NK-92 (cell line): ENCODE results near the gene GPHN.
"Not testable (repeated sequence)": the region's sequence is repeated elsewhere in the genome, so short reads cannot be mapped to it uniquely, and the experiment has no call there.

Experiments
- DNase-seq: peaks from one replicate; lab custom pipeline; 2025; ENCODE audit not compliant: unreplicated experiment; lab: John Stamatoyannopoulos, UW

Gene GPHN

DNA sequence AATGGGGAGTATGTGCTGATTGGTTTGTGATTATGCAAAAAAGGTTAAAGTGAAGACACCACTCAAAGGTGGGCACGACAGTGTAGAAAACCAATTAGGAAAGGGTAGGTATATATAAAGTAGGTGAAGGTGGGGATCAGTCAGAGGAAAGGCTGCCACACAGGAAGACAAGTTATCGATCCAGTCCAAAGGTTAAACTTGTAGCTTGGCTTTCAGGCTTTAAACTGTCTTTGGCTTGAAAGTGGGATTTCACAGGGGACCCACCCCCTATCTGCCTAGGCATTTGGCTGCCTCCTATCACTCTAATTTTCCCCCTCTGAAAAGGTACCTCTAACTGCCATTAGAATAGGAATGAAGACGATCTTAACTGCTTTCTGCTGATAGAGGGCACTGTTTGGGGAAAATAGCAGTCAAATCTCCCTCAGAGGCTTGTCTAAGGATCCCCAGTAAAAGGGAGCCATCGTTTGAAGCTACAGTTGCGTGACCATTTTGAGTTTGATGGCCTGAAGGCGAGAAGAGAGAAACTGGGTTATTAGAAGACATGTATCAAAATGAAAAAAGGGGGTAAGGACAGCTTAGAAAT, 250.2 kb downstream of the GPHN start:
- DNase-seq, result no peak

DNA sequence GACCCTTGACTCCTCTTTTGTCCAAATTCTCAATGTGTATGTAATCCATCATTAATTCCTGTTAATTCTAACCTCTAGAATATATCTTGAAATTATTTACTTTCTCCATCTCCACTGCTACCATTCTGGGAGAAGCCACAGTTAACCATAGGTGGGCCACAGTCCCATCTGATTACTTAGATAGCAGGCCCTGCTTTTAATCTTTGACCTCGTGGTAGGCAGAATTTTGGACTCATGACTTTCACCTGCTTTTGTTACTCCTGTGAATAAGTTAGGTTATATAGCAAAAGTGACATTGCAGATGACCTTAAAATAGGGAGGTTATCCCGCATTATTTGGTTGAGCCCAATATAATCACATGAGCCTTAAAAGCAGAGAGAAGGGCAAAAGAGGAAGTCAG, 264.2 kb downstream of the GPHN start:
- no peak for DNase-seq

DNA sequence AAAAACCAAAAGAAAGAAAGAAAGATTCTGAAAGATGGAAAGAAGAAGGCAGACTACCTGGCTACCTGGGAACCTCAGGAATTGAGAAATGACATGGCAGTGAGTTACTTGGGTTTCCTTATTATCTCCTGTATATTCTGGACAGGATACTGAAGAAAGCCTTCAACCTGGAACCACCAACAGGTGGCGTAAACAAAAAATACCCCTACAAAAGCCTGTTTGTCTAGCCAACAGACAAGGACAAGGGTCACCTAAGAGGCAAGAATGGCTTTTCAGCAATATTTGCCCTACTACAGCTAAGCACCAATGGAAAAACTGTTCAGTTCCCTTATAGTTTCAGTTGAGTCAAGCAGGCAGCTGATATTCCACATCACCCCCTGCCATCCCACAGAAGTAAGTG, 274.9 kb downstream of the GPHN start:
- DNase-seq, result no peak

DNA sequence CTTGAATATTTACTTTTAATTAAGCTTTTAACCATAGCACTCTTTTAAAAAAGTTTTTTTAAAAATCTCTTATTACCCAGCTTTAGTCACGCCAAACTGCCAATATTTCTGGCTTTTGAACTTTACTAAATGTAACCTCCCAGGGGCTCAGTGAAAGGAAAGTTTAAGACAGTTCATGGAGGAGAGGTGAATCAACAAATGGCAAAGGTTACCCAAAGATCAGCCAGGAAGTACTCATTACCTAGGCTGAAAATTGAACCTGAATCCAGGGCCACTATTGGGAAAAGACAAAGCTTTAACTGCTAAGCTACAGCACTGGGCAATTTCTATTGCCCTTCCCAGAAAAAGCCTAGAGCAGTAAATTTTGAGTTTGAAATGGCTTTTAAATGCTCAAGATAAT, 282.2 kb downstream of the GPHN start:
- no peak for DNase-seq

DNA sequence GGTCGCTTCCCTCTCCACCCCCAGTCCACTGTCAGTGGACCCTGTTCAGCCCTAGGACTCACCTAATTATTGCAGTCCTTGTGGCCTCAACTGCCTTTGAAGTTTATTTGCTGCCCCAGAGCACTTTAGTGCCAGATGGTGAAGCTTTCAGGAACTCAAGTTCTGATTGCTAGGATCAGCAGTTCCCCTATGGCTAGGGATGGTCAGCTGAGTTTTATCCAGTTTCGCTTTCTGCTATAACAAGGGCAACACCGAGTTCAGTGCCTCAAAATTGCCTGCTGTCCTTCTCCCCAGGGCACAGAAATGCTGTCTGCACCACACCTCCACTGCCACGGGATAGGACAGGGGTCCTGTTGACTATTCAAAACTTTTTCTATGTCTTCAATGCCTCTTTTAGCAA, 295.0 kb downstream of the GPHN start:
- no peak for DNase-seq

DNA sequence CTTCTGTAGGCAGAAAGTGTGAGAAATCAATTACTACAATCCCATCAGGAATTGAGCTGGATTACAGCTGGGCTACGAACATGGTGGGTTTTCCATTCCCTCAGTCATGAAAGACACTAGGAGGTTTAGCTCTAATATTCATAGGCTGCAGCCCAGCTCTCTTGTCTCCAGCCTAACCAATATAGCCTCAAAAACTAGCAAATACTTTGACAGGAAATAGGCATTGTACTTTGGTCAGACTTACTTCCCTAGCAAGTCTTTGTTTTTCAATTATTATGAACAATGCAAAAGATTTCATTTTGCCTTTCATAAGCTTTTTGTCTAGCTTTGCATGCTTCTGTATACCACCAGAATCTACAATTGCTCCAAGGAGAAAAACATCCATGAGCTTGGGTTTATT, 296.2 kb downstream of the GPHN start:
- no peak for DNase-seq

DNA sequence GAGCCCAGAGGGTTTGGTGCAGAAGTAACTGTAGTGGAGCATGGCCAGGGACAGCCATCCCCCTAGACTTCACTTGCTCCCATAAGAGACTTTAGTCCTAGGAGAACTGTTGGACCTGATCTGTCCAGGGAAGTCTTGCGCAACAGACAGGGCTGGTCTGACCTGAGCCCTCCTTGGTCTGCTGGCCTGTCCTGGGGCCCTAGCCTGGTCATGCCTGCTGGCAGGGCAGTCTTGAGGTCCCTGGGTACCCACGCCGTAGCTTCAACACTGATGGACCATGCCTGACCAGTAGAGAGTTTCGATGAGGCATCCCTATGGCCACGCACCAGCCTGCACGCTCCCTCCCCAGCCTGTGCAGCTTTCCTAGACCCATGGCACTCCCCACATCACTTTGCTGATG, 305.7 kb downstream of the GPHN start:
- no peak for DNase-seq

DNA sequence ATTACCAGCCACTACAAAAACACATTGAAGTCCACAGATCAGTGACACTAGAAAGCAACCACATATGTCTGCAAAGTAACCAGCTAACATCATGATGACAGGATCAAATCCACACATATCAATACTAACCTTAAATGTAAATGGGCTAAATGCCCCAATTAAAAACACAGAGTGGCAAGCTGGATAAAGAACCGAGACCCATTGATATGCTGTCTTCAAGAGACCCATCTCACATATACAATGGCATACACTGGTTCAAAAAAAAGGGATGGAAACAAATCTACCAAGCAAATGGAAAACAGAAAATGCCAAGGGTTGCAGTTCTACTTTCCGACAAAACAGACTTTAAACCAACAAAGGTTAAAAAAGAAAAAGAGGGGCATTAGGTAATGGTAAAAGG, 307.7 kb downstream of the GPHN start:
- no peak for DNase-seq

DNA sequence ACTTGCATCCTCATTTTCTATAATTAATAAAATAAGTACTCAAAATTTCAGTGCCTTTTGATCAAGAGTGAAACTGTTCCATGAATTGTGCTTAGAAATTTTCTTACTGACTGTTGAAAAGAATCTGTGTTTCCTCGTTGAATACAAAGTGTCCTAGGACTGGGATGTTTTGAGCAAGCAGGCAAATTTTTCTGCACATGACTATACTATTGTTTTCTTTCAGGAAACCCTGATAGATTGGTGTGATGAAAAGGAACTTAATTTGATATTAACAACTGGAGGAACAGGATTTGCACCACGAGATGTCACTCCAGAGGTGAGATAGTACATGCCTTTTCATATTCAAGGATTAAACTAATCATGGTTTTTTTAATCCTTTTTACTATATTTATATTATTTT, 316.3 kb downstream of the GPHN start:
- DNase-seq, result no peak

DNA sequence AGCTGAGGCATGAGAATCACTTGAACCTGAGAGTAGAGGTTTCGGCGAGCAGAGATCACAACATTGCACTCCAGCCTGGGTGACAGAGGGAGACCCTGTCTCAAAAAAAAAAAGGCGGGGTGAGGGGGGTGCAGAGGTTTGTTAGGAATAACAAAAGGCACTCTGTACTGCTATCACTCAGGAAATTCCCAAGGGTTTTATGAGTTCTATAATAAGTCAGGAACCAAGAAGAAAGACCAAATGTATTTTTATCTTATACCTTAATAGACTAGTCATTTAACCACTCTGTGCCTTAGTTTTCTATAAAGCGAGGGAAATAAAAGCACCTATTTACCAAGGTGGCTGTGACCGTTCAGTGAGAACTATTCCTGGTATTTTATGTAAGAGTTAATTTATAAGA, 319.2 kb downstream of the GPHN start:
- DNase-seq, result no peak

DNA sequence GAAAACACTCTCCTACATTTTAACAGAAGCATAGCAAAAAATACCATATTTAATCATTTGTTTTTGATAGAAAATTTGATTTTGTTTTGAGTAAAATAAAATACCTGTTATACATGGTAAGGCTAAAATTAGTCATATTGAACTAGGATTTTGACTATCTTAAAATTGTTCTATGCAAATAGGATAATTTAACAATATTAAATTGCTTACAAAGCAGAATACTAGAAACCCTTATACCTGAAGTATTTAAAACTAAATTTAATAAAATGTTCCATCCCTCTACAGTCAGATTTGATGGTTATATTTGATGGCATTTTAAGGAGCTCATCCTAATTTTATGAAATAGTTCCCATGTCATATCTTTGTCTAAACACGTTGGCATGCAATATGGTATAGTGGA, 323.2 kb downstream of the GPHN start:
- DNase-seq, result no peak

DNA sequence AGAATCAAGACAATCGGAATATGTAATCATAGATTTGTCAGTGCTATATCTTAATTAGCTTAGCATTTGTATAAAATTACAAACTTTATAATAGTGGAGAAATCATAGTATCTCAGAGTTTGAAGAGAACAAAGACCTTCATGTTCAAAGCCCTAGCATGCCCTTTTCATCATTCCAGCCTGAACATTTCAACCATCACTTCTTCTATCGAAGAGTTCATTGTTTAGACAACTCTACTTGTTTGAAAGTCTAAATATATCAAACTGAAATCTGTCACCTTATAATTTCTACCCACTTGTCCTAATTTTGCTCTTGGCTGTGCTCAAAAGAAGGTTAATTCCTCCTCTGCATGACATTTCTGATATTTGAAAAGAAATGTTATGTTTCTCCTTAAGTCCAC, 325.9 kb downstream of the GPHN start:
- DNase-seq, result no peak

DNA sequence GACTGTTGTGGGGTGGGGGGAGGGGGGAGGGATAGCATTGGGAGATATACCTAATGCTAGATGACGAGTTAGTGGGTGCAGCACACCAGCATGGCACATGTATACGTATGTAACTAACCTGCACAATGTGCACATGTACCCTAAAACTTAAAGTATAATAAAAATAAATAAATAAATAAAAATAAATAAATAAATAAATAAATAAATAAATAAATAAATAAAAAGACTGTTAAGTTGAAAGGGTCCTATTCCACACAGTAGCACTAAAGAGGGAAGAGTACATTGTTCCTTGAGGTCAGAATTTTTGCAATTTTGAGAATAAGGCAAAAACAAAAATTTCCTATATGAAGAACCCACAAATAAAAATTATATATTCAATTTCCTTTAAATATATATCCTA, 329.5 kb downstream of the GPHN start:
- DNase-seq, result not testable (repeated sequence)

DNA sequence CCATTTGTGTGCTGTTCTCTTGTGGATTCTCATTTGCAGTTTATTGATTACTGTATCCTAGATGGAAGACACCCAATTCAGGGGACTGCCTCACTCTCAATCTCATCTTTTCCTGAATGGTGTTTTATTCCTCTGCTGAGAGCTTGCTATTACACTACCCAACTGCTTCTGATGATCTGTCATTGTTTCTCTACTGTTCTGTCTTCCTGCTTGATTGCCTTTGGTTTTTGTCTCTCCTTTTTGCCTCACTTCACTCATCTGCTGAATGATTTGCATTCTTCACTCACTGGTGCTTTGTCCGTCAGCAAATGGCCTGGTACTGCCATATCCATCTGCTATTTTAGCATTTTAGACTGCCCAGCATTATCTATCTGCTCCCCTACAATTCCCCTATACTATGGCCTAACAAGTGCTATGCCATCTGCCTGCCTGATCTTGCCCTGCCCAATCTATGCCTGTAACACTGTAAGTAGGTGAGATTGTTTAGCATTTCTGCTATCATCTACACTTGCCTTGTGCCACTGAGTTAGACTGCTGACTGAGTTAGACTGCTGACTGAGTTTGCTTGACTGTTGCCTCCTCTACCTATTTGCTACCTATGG, 335.1 kb downstream of the GPHN start:
- no peak for DNase-seq

DNA sequence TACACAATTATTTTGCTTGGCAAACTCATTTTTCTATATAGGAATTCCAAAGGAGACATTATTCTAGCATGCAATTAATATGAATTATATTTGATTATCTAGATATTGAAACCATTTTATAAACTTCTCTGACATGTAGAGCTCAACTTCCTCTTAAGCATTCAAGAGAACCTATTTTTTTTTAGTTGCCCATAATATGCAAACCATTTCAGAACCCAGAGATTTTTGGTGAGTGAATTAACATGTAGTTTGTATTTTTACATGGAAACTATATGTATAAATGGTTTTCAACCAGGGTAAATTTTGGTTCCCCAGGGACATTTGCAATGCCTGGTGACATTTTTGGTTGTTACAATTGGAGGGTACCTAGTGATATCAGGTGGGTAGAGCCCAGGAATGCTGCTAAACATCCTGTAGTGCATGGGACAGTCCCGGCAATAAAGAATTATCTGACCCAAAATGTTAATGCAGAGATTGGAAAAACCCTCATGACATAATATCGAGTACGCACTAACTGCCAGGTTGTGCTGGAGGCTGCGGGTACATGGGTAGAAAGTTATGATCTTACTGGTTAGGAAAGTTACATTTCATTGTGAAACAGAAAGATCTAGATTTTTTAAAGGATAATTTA, 342.4 kb downstream of the GPHN start:
- no peak for DNase-seq

DNA sequence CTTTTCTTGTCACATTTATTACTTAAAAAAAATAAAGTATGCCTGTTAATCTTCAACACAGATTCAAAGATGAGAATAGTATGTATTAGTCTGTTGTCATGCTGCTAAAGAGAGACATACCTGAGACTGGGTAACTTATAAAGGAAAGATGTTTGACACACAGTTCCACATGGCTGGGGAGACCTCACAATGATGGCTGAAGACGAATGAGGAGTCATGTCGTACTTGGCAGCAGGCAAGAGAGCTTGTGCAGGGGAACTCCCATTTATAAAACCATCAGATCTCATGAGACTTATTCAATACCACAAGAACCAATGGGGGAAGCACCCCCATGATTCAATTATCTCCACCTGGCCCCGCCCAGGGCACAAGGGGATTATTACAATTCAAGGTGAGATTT, 345.4 kb downstream of the GPHN start:
- DNase-seq, result no peak

DNA sequence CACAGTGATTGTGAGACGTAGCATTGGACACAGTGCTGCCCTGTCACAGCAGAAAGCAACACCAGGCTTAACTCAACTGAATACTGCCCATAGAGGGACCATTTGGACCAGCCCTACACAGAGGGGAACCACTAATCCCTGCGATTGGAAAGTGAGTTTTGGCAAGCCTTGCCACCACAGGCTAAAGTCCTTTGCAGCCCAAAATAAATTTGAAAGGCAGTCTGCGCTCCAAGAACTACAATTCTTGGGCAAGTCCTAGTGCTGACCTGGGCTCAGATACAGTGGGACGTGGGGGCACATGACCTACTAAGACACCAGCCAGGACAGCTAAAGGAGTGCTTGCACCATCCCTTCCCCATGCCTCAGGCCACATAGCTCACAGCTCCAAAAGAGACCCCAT, 349.9 kb downstream of the GPHN start:
- DNase-seq, result no peak

DNA sequence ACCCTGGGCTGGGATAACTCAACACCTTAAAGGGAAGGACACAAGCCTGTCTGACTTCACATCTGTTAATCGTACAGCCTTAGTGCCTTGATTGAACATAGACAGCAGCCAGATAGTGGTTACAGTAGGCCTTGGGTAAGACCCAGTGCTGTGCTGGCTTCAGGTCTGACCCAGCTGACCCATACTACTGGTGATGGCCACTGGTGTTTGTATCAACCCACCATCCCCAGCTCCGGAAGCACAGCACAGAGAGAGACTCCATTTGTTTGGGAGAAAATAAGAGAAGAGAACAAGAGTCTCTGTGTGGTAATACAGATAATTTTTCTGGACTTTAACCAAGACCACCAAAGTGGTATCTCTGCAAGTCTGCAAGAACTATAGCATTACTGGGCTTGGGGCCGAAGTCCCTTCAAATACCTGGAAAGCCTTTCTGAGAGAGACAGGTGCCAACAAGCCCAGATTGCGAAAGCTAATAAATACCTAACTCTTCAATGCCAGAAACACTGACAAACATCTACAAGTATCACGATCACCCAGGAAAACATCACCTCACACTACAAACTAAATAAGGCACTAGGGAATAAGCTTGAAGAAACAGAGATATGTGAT, 351.2 kb downstream of the GPHN start:
- no peak for DNase-seq

DNA sequence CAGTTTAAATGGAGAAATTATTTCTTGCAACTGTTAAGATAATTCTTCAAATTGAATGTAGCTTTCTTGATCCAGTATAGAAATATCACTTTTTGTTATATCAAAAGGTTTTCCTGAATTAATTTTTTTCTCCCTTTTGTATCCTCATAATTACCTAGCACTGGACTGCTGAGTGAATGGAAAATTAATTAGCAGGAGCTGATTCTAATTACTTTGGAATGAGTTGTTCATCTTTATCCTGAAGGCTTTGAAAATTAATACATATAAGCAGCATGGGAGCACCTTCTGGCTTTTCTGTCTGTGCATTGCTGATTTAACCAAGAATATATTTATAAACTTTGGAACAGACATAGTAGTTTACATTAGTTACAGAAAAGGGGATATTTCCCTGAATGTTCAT, 373.6 kb downstream of the GPHN start:
- no peak for DNase-seq

DNA sequence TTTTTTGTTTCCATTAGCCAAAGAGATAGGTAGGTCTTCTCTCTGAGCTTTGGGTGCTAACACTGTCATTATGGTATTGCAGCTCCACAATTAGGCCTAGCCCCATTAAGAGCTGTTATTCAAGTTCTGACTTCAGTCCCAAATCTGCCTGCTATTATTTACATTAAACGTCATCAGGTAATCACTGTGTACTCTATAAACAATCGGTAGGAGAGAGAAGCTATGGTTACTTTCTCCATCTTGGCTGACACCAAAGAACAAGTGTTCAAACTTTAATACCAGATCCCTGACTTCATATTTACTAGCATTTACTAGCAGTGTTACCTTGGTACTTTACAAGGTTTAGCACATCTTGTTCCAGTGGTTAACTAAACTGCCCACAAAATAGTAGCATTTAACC, 376.2 kb downstream of the GPHN start:
- DNase-seq, result no peak

DNA sequence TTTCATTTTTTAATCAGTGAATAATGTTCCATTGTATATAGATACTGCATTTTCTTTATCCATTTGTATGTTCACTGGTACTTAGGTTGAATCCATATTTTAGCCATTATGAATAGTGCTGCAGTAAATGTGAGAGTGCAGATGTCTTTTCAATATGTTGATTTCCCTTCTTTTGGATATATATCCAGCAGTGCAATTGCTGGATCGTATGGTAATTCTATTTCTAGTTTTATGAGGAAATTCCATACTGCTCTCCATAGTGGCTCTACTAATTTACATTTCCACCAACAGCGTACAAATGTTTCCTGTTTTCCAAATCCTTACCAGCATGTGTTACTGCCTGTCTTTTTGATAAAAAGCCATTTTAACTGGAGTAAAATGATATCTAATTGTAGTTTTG, 392.8 kb downstream of the GPHN start:
- no peak for DNase-seq

DNA sequence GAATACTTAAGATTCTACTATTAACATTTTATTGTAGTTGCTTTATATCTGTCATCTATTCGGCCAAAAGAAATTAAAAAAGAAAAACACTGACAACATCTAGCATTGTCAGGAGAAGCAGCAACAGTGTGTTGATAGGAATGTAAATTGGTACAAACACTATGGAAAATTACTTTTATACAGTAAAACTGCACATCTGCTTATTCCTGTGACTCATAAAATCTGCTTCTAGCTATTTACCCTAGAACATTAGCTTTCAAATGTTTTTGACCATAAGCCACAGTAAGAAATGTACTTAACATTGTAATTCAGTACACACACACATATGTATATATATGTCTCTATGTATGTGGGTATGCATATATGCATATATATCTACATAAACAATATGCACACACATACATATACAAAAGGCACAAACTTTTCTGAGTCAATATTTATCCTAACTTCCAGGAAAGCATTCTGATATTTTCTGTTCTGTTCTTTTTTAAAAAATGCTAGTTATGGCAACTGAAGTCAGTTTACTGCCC, 402.4 kb downstream of the GPHN start:
- DNase-seq, result no peak
